Endodermal cell (in vitro differentiated cells): ENCODE measurements around the gene HEYL. TPM values are rescaled to one million over a fixed set of nuclear protein-coding genes. Genes with fewer than 3 reads are reported as not detected.

Experiments
- DNase-seq: peaks from one replicate; pipeline ENCODE4 v3.0.0-alpha.2; 2017
- H3K27ac ChIP-seq: 2 replicates; pipeline ENCODE4 v1.5.1; 2013; ENCODE audit warnings: mild to moderate bottlenecking, low read depth, low read length, moderate library complexity
- H3K27me3 ChIP-seq: 2 replicates; pipeline ENCODE4 v1.6.1; 2013; ENCODE audit warnings: mild to moderate bottlenecking, low read length, moderate library complexity; ENCODE audit not compliant: insufficient read depth, control insufficient read depth, poor library complexity, severe bottlenecking
- H3K36me3 ChIP-seq: 2 replicates; pipeline ENCODE4 v1.7.0; 2013; ENCODE audit warnings: mild to moderate bottlenecking, low read length, moderate library complexity; ENCODE audit not compliant: control insufficient read depth, insufficient read depth
- H3K4me1 ChIP-seq: one replicate; pipeline ENCODE4 v1.7.0; 2013; ENCODE audit warnings: low read length; ENCODE audit not compliant: control insufficient read depth, insufficient read depth
- H3K4me3 ChIP-seq: 2 replicates; pipeline ENCODE4 v1.5.1; 2013; ENCODE audit warnings: mild to moderate bottlenecking, low read length, moderate library complexity
- H3K9ac ChIP-seq: 2 replicates; pipeline ENCODE4 v1.6.1; 2013; ENCODE audit warnings: mild to moderate bottlenecking, low read length, moderate library complexity; ENCODE audit not compliant: poor library complexity, severe bottlenecking; ENCODE audit errors: extremely low read depth
- H3K9me3 ChIP-seq: 2 replicates; pipeline ENCODE4 v1.6.1; 2013; ENCODE audit warnings: mild to moderate bottlenecking, low read length, moderate library complexity; ENCODE audit not compliant: control insufficient read depth
- H3K27ac Mint-ChIP-seq: 2 replicates; pipeline ENCODE4 v1.8.0; 2020; ENCODE audit warnings: mixed read lengths
- H3K27me3 Mint-ChIP-seq: 2 replicates; pipeline ENCODE4 v1.8.0; 2021; ENCODE audit warnings: mild to moderate bottlenecking, mixed read lengths; ENCODE audit not compliant: insufficient read depth
- H3K36me3 Mint-ChIP-seq: 2 replicates; pipeline ENCODE4 v1.8.0; 2020; ENCODE audit warnings: low read depth, mixed read lengths
- H3K4me1 Mint-ChIP-seq: 2 replicates; pipeline ENCODE4 v1.8.0; 2020; ENCODE audit warnings: mixed read lengths
- H3K4me3 Mint-ChIP-seq: 2 replicates; pipeline ENCODE4 v1.8.0; 2020; ENCODE audit warnings: mild to moderate bottlenecking, moderate library complexity, mixed read lengths
- H3K9me3 Mint-ChIP-seq: 2 replicates; pipeline ENCODE4 v1.8.0; 2020; ENCODE audit warnings: mild to moderate bottlenecking, mixed read lengths
- CTCF ChIP-seq: fragments of 200-600 bp; sonication (generic); conservative IDR thresholded peaks from 2 replicates; pipeline ENCODE4 v1.5.0; 2021; ENCODE audit warnings: antibody characterized with exemption, mild to moderate bottlenecking
- WGBS, 2 experiments: methylation state at CpG; one replicate each; pipeline versions ENCODE4 v1.1.5 to v1.1.7; 2013; ENCODE audit warnings: missing lambda C conversion rate in 2 of 2, mixed read lengths in 1 of 2; ENCODE audit not compliant: insufficient coverage in 1 of 2, insufficient read length in 1 of 2; 5-methylcytosine and 5-hydroxymethylcytosine counted together
- total RNA-seq, 2 donors: library from RNA; stranded (reverse); fragmentation: NEBNext Ultra II Directional in 1 of 2; extraction: Animal tissue kit (Norgen Biotek cat#: 25700) in 1 of 2; gene quantifications; 2 replicates in 1 of 2; 3 replicates in 1 of 2; pipeline ENCODE4 v1.2.1, GENCODE V29; 2021

Gene HEYL
- total RNA-seq, 2 donors from 2014 or later, result 1.2 to 1.5 TPM

DNA sequence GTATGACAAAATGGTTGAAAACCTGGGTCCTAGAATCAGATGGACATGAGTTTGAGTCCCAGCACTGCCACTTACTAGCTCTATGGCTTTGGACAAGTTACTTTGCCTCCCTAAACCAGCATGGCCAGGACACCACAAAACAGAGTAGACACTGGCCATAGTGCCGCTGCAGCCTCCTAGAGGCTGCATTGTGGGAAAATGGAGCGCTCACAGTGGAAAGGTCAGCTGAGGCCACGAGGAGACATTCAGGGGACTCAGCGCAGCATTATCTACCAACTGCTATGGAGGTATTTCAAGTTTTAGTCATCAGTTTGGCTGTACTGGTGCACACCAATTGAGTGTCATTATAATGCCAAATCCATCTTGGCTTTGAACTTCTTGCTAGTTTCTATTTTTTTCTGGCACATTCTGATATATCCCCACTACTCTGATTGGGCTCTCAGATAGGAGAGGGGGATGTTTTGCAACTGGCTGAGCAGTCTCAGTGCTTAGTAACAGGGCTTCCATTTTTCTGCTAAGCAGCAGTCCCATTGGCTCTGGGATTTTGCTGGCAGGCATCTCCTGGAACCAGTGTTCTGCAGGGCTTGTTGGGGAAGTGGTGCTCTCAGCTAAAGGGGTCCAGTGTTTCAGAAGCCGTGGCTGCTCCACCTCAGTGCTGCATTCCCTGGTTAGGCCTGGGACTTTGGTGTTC, 16.3 kb upstream of the HEYL start:
- H3K27ac Mint-ChIP-seq, result no peak overlapping the region
- H3K4me1 ChIP-seq, result no peaks in the 10 kb centered on the region
- H3K9ac ChIP-seq, result no peak overlapping the region
- no peaks in the 10 kb centered on the region for H3K36me3 ChIP-seq
- no peak overlapping the region for H3K4me3 Mint-ChIP-seq
- WGBS, 2 experiments, result 77% methylated on average over 4 to 5 of the region's 5 CpGs
- peaks cover 76% of the 10 kb centered on the region for H3K27me3 ChIP-seq
- H3K4me1 Mint-ChIP-seq, result no peaks in the 10 kb centered on the region
- H3K36me3 Mint-ChIP-seq, result no peaks in the 10 kb centered on the region
- H3K9me3 ChIP-seq, result no peaks in the 10 kb centered on the region
- H3K27ac ChIP-seq, result no peak overlapping the region
- no peak for DNase-seq
- H3K27me3 Mint-ChIP-seq, result peaks cover 94% of the 10 kb centered on the region
- H3K9me3 Mint-ChIP-seq, result no peaks in the 10 kb centered on the region
- H3K4me3 ChIP-seq, result no peak overlapping the region
- TF ChIP-seq CTCF, result no peak

DNA sequence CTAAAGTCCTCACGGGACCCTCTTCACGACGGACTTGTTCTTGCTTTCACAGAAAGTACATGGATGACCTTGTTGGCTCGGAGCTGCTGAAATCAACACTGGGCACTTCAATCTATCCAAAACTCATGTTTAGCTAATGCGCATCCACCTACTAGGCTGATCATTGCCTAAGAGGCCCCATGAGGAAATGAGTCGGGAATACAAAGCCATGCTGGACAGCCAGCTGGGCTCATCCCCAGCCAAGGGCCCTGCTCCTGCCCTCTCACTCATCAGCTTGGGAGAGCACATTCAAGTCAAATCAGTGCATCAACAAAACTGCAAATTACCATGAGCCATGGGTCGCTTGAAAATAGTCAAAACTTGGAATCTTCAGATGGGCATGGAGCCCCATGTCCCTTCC, 14.8 kb upstream of the HEYL start:
- no peak overlapping the region for H3K4me3 Mint-ChIP-seq
- Histone ChIP-seq H3K36me3 (no peaks in the 10 kb centered on the region), H3K9ac (no peak overlapping the region), H3K27ac (no peak overlapping the region), H3K27me3 (peaks cover 73% of the 10 kb centered on the region), H3K9me3 (no peaks in the 10 kb centered on the region), H3K4me3 (no peak overlapping the region), H3K4me1 (no peaks in the 10 kb centered on the region)
- H3K27me3 Mint-ChIP-seq, result peaks cover 94% of the 10 kb centered on the region
- no peaks in the 10 kb centered on the region for H3K4me1 Mint-ChIP-seq
- DNase-seq, result no peak
- no peak overlapping the region for H3K27ac Mint-ChIP-seq
- no peaks in the 10 kb centered on the region for H3K36me3 Mint-ChIP-seq
- no peaks in the 10 kb centered on the region for H3K9me3 Mint-ChIP-seq
- TF ChIP-seq CTCF, result no peak
- whole genome bisulfite sequencing, 2 experiments, result 69 to 75% methylated on average over 7 of the region's 7 CpGs

DNA sequence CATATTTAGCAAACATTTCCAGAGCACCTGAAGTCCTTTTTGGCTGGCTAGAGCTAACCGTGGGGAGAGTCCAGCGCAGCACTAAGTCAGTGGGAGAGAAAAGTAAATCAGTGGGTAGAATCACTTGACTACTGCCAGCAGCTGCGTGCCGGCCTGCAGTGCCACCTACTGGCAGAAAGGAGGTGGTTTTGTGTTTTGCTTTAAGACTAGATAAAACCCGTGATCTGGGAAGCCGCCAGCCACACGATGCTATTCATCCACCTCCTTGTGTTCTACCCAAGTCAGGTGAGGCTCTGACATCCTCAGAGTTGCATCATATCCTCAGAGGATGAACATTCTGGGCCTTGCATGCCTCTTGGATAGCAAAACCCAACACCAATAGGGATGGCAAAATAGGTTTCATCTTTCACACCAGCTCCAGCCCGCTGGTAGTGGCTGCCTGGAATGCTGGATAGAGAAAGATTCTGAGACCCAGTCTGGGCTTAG, 14.1 kb upstream of the HEYL start:
- 2 to 21% methylated on average over 7 to 8 of the region's 8 CpGs for WGBS, 2 experiments
- peaks cover 68% of the 10 kb centered on the region for H3K27me3 ChIP-seq
- no peaks in the 10 kb centered on the region for H3K9me3 Mint-ChIP-seq
- peaks cover 90% of the 10 kb centered on the region for H3K27me3 Mint-ChIP-seq
- DNase-seq, result peak; percentile 90
- no peak overlapping the region for H3K4me3 Mint-ChIP-seq
- no peaks in the 10 kb centered on the region for H3K36me3 Mint-ChIP-seq
- no peak overlapping the region for H3K27ac Mint-ChIP-seq
- TF ChIP-seq CTCF, result peak; percentile 94
- no peaks in the 10 kb centered on the region for H3K9me3 ChIP-seq
- H3K4me1 ChIP-seq, result no peaks in the 10 kb centered on the region
- no peaks in the 10 kb centered on the region for H3K4me1 Mint-ChIP-seq
- no peak overlapping the region for H3K9ac ChIP-seq
- no peaks in the 10 kb centered on the region for H3K36me3 ChIP-seq
- H3K4me3 ChIP-seq, result no peak overlapping the region
- H3K27ac ChIP-seq, result no peak overlapping the region
